A673 (cell line): ENCODE results near the gene MPC1. TPM values are rescaled to one million over a fixed set of nuclear protein-coding genes. Genes with fewer than 3 reads are reported as not detected.

ENCODE experiments used
- BruUV-seq: library from RNA; stranded (reverse); fragments of 400-500 nt; replicated peaks from 2 replicates; lab custom pipeline; 2021; lab: Mats Ljungman, UMichigan
- CTCF ChIA-PET: fragments of 300-600 bp; sonication (Branson Sonifier 250); formaldehyde crosslinking; loops from one replicate; lab custom pipeline; 2022; ENCODE audit warnings: antibody characterized with exemption; lab: Charles Lee
- POLR2A ChIA-PET: fragments of 300-600 bp; sonication (Branson Sonifier 250); formaldehyde crosslinking; loops from one replicate; lab custom pipeline; 2022; ENCODE audit warnings: antibody characterized with exemption; ENCODE audit not compliant: low non-redundant PET; lab: Charles Lee
- DNase-seq: peaks from one replicate; pipeline ENCODE4 v3.0.0-alpha.2; 2015; ENCODE audit warnings: low spot score
- H3K27ac ChIP-seq: fragments of 200-600 bp; sonication (generic); 2 replicates; pipeline ENCODE4 v1.5.1; 2016; ENCODE audit warnings: mixed run types, low read depth, mild to moderate bottlenecking, mixed read lengths, antibody characterized with exemption, low read length; ENCODE audit not compliant: poor library complexity, severe bottlenecking
- H3K27me3 ChIP-seq: fragments of 200-600 bp; sonication (generic); replicated peaks from 2 replicates; pipeline ENCODE4 v1.6.1; 2017; ENCODE audit warnings: mixed run types, low read depth, mild to moderate bottlenecking, mixed read lengths, antibody characterized with exemption, low read length; ENCODE audit not compliant: insufficient read depth, poor library complexity
- H3K36me3 ChIP-seq: fragments of 200-600 bp; sonication (generic); 2 replicates; pipeline ENCODE4 v1.6.1; 2016; ENCODE audit warnings: mixed run types, mild to moderate bottlenecking, mixed read lengths, antibody characterized with exemption, low read length; ENCODE audit not compliant: insufficient read depth, poor library complexity, severe bottlenecking
- H3K4me1 ChIP-seq: fragments of 200-600 bp; sonication (generic); 2 replicates; pipeline ENCODE4 v1.6.1; 2017; ENCODE audit warnings: mixed run types, mild to moderate bottlenecking, mixed read lengths, antibody characterized with exemption, low read length; ENCODE audit not compliant: insufficient read depth, poor library complexity, severe bottlenecking
- H3K4me3 ChIP-seq: fragments of 200-600 bp; sonication (generic); 2 replicates; pipeline ENCODE4 v1.5.1; 2016; ENCODE audit warnings: low read depth, mixed run types, mild to moderate bottlenecking, mixed read lengths, low read length; ENCODE audit not compliant: poor library complexity, severe bottlenecking
- H3K9me3 ChIP-seq: fragments of 200-600 bp; sonication (generic); 2 replicates; pipeline ENCODE4 v1.6.1; 2016; ENCODE audit warnings: mixed run types, low read depth, mild to moderate bottlenecking, mixed read lengths, antibody characterized with exemption, low read length; ENCODE audit not compliant: poor library complexity, severe bottlenecking
- CTCF ChIP-seq: fragments of 300-800, 200-600 bp; sonication (generic); conservative IDR thresholded peaks from 2 replicates; pipeline ENCODE4 v1.5.1; 2017; ENCODE audit warnings: low read depth, mild to moderate bottlenecking, antibody characterized with exemption, low read length, moderate library complexity, mixed read lengths
- EZH2 ChIP-seq: fragments of 200-600 bp; sonication (generic); IDR thresholded peaks from 2 replicates; pipeline ENCODE4 v1.6.1; 2017; ENCODE audit warnings: borderline replicate concordance, low read depth, mild to moderate bottlenecking, mixed read lengths, antibody characterized with exemption, low read length; ENCODE audit not compliant: poor library complexity, severe bottlenecking
- intact Hi-C: fragments of 100-400 bp; cut with micrococcal nuclease; formaldehyde crosslinking; loops from one replicate; pipeline ENCODE4 v1.10.0; 2022; ENCODE audit not compliant: unreplicated experiment
- total RNA-seq: library from RNA; stranded (reverse); gene quantifications from 2 replicates; pipeline ENCODE4 v1.2.3, GENCODE V29; 2021

MPC1 gene
- total RNA-seq, 1 experiment from 2014 or later, result 35.9 TPM

GRCh38 chr6:166410426-166410935, 27.7 kb upstream of the MPC1 start:
- Histone ChIP-seq H3K27me3 (no peaks in the 10 kb centered on the region), H3K27ac (no peak overlapping the region), H3K36me3 (no peaks in the 10 kb centered on the region), H3K4me3 (no peak overlapping the region), H3K4me1 (no peaks in the 10 kb centered on the region), H3K9me3 (no peaks in the 10 kb centered on the region)
- TF ChIP-seq CTCF (no peak), EZH2 (no peak)
- no TSS peak for BruUV-seq
- CTCF ChIA-PET, result no interaction called here
- no peak for DNase-seq
- intact Hi-C loops, result no loop called here
- POLR2A ChIA-PET, result no interaction called here

- H3K36me3 ChIP-seq, result no peaks in the 10 kb centered on the region
- H3K27me3 ChIP-seq, result no peaks in the 10 kb centered on the region
- TF ChIP-seq CTCF (no peak), EZH2 (no peak)
- no peak overlapping the region for H3K27ac ChIP-seq
- H3K4me3 ChIP-seq, result no peak overlapping the region
- H3K4me1 ChIP-seq, result no peaks in the 10 kb centered on the region
- CTCF ChIA-PET, result no interaction called here
- intact Hi-C loops, result no loop called here
- no peaks in the 10 kb centered on the region for H3K9me3 ChIP-seq
- no peak for DNase-seq
- BruUV-seq, result no TSS peak
- POLR2A ChIA-PET, result no interaction called here
Observed at GRCh38 chr6:166408936-166409755, 26.4 kb upstream of the MPC1 start.

GRCh38 chr6:166406197-166406596, 23.5 kb upstream of the MPC1 start:
- CTCF ChIA-PET, result no interaction called here
- DNase-seq, result no peak
- Histone ChIP-seq H3K36me3 (no peaks in the 10 kb centered on the region), H3K27ac (no peak overlapping the region), H3K9me3 (no peaks in the 10 kb centered on the region), H3K4me3 (no peak overlapping the region), H3K4me1 (peaks cover 11% of the 10 kb centered on the region), H3K27me3 (no peaks in the 10 kb centered on the region)
- BruUV-seq, result no TSS peak
- intact Hi-C loops, result no loop called here
- TF ChIP-seq EZH2 (no peak), CTCF (no peak)
- POLR2A ChIA-PET, result no interaction called here
